Osteoblast (primary cell): ENCODE measurements around the gene DIP2C. TPM values are rescaled to one million over a fixed set of nuclear protein-coding genes. Genes with fewer than 3 reads are reported as not detected.

ENCODE experiments used
- DNase-seq: peaks from one replicate; pipeline ENCODE4 v3.0.0; 2011; ENCODE audit warnings: low spot score, mixed read lengths; ENCODE audit not compliant: insufficient read length; ENCODE audit errors: missing footprints
- H2AFZ ChIP-seq: 2 replicates; pipeline ENCODE4 v1.6.0; 2011; ENCODE audit warnings: mild to moderate bottlenecking, low read length
- H3K27ac ChIP-seq: 2 replicates; pipeline ENCODE4 v1.5.1; 2011; ENCODE audit warnings: mild to moderate bottlenecking, low read depth, low read length, moderate library complexity
- H3K27me3 ChIP-seq: 2 replicates; pipeline ENCODE4 v1.6.0; 2012; ENCODE audit warnings: mild to moderate bottlenecking, control low read depth, inconsistent platforms, low read length, moderate library complexity; ENCODE audit not compliant: insufficient read depth
- H3K36me3 ChIP-seq: 2 replicates; pipeline ENCODE4 v1.5.1; 2011; ENCODE audit warnings: mild to moderate bottlenecking, low read length, control low read depth, moderate library complexity; ENCODE audit not compliant: insufficient read depth
- H3K4me1 ChIP-seq: 2 replicates; pipeline ENCODE4 v1.5.1; 2011; ENCODE audit warnings: mild to moderate bottlenecking, low read length, control low read depth, moderate library complexity; ENCODE audit not compliant: insufficient read depth
- H3K4me2 ChIP-seq: 2 replicates; pipeline ENCODE4 v1.6.0; 2011; ENCODE audit warnings: mild to moderate bottlenecking, low read length; ENCODE audit not compliant: insufficient read depth
- H3K4me3 ChIP-seq: fragments of 200-600 bp; sonication (generic); 3 replicates; pipeline ENCODE4 v1.5.1; 2012; ENCODE audit warnings: mild to moderate bottlenecking, low read length, inconsistent platforms; ENCODE audit not compliant: insufficient read depth
- H3K79me2 ChIP-seq: 2 replicates; pipeline ENCODE4 v1.6.0; 2012; ENCODE audit warnings: mild to moderate bottlenecking, low read length, control low read depth, inconsistent platforms; ENCODE audit not compliant: insufficient read depth
- H3K9me3 ChIP-seq: 2 replicates; pipeline ENCODE4 v1.5.1; 2011; ENCODE audit warnings: low read depth, low read length, control low read depth
- H4K20me1 ChIP-seq: 2 replicates; pipeline ENCODE4 v1.6.0; 2012; ENCODE audit warnings: mild to moderate bottlenecking, low read length, control low read depth; ENCODE audit not compliant: insufficient read depth
- CTCF ChIP-seq: IDR thresholded peaks from 2 replicates; pipeline ENCODE4 v1.5.1; 2011; ENCODE audit warnings: mild to moderate bottlenecking, low read depth, low read length, moderate library complexity; ENCODE audit errors: extremely low read depth
- total RNA-seq: library from RNA; depleted of rRNA; stranded (reverse); fragments of >200 nt; gene quantifications from 2 replicates; pipeline ENCODE4 v1.2.3, GENCODE V29; 2012

DIP2C gene
- total RNA-seq, 1 donor, result 36.9 TPM

- Histone ChIP-seq H3K4me2 (no peak overlapping the region), H4K20me1 (peaks cover 5% of the 10 kb centered on the region)
Observed at GRCh38 chr10:418226-418625, 271.2 kb downstream of the DIP2C start.

GRCh38 chr10:416091-416515 lies 273.4 kb downstream of the DIP2C start:
- Histone ChIP-seq H3K4me3 (no peak overlapping the region), H3K36me3 (peaks cover 47% of the 10 kb centered on the region), H3K27me3 (no peaks in the 10 kb centered on the region), H3K27ac (no peak overlapping the region), H2AFZ (no peak overlapping the region), H4K20me1 (peaks cover 5% of the 10 kb centered on the region), H3K9me3 (no peaks in the 10 kb centered on the region), H3K79me2 (no peaks in the 10 kb centered on the region), H3K4me1 (no peaks in the 10 kb centered on the region), H3K4me2 (no peak overlapping the region)
- TF ChIP-seq CTCF, result no peak
- no peak for DNase-seq

More at GRCh38 chr10:418226-418625, 271.2 kb downstream of the DIP2C start:
- Histone ChIP-seq H2AFZ (no peak overlapping the region), H3K4me3 (no peak overlapping the region), H3K9me3 (no peaks in the 10 kb centered on the region), H3K36me3 (peaks cover 47% of the 10 kb centered on the region), H3K27ac (no peak overlapping the region), H3K27me3 (no peaks in the 10 kb centered on the region), H3K79me2 (peaks cover 1% of the 10 kb centered on the region), H3K4me1 (no peaks in the 10 kb centered on the region)
- no peak for TF ChIP-seq CTCF
- DNase-seq, result no peak

- H3K36me3 ChIP-seq, result peaks cover 42% of the 10 kb centered on the region
- no peak overlapping the region for H3K4me3 ChIP-seq
- TF ChIP-seq CTCF, result no peak
- H3K4me1 ChIP-seq, result no peaks in the 10 kb centered on the region
- H3K79me2 ChIP-seq, result no peaks in the 10 kb centered on the region
- H3K9me3 ChIP-seq, result no peaks in the 10 kb centered on the region
- no peaks in the 10 kb centered on the region for H3K27me3 ChIP-seq
- DNase-seq, result no peak
- H3K4me2 ChIP-seq, result no peak overlapping the region
- H3K27ac ChIP-seq, result no peak overlapping the region
- H4K20me1 ChIP-seq, result peaks cover 5% of the 10 kb centered on the region
- H2AFZ ChIP-seq, result no peak overlapping the region
Observed at GRCh38 chr10:413662-414071, 275.8 kb downstream of the DIP2C start.

- Histone ChIP-seq H3K4me1 (no peaks in the 10 kb centered on the region), H4K20me1 (peaks cover 3% of the 10 kb centered on the region), H3K4me3 (no peak overlapping the region), H3K79me2 (no peaks in the 10 kb centered on the region), H3K4me2 (no peak overlapping the region), H3K9me3 (no peaks in the 10 kb centered on the region), H2AFZ (no peak overlapping the region), H3K27me3 (no peaks in the 10 kb centered on the region), H3K27ac (no peak overlapping the region), H3K36me3 (peaks cover 50% of the 10 kb centered on the region)
- no peak for DNase-seq
- no peak for TF ChIP-seq CTCF
Observed at GRCh38 chr10:412109-412508, 277.4 kb downstream of the DIP2C start.
